GM19372 (cell line): ENCODE results near the gene GORASP1.

Source experiments
- ATAC-seq: cut with Tn5 transposase; IDR thresholded peaks from one replicate; pipeline ENCODE4 v1.9.1; 2021; ENCODE audit warnings: mild to moderate bottlenecking, low read depth, moderate library complexity; ENCODE audit not compliant: unreplicated experiment

The GORASP1 gene

DNA sequence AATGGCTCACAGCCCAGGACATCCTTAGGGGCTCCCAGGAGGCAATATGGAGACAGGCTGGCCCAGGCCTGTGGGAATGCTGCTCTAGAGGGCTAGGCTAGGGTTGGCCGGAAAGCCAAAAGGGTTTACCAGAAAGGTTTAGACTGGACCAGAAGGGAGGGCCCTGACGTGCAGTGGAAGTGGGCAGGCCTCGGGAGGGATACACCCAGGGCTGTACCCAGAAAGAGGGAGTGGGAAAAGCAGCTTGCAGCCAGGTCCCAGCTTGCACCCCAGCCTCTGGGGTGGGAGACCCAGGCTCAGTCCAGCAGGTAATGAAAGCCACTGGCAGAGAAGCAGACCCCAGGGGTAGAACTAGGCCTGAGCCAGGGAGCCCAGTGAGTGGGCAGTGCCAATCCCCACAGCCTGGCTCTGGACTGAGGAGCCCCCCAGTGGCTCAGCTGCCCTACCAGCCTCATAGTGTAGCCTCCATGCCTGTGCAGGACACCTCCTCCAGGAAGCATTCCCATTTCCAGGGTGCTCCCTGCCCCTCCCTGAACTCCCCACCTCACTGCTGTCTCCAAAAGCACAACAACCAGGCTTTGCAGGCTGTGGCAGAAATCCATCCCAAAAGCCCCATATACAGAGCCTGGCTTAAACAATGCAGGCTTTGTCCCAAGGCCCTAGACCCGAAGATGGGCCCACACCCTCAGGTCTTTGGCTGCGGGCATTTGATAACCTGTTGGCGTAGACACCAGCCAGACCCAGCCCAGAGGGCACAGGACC lies 3.5 kb downstream of the GORASP1 start:
- no peak for ATAC-seq

GRCh38 chr3:39103324-39103693 lies 4.1 kb downstream of the GORASP1 start:
- ATAC-seq, result no peak

DNA sequence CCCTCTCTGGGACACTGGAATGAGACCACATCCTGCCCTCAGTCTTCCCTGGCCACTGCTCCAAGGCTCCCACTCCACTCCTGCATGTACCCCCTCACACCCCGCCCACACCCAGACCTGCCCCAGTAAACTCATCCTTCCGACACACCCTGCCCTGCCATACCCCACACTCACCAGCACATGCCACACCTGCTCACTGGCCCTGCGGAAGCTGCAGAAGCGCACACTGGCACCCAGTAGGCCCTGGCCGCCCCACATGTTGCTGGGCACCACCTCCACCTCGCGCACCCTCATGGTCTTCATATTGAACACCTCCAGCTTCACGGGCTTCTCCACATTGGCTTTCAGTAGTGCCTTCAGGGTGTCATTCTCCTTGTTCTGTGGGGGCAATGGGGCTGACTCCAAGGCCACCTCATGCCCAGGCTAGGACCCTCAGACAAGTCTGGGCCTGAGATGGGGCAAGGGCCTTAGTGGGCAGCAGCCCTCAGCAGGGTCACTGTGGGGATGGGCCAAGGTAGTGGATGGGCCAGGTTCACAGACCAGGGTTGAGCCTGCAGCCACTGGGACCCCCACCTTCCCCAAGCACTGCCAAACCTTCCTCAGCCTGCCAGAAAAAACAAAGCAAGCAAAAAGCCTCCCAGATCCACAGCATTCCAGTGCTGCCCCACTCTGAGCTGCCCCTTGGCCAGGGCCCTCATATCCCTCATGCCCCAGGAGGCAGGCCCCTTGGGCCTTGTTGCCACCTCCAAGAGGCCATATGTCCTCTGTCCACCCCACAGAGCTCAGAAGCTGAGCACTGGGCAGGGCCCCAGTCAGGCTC lies 4.7 kb downstream of the GORASP1 start:
- ATAC-seq, result no peak

GRCh38 chr3:39101022-39101689 lies 6.3 kb downstream of the GORASP1 start:
- peak; percentile 80 for ATAC-seq

DNA sequence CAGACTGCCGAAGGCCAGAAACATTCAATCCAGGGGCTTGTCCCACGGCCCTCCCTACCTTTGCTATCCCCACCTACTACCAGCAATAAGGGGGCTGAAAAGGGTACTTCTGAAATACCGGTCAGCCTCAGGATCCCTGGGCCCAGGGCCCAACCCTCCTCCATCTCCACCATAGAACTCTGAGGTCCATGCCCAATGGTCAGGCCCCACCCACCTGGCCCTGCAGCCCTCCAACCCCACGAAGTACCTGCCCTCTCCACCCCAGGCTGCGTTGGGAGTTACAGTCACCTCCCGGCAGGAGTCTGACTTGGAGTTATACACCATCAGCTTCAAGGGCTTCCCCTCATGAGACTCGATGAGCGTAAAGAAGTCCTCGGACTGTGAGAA lies 6.9 kb downstream of the GORASP1 start:
- ATAC-seq, result no peak

GRCh38 chr3:39099738-39100499 lies 7.5 kb downstream of the GORASP1 start:
- ATAC-seq, result no peak

DNA sequence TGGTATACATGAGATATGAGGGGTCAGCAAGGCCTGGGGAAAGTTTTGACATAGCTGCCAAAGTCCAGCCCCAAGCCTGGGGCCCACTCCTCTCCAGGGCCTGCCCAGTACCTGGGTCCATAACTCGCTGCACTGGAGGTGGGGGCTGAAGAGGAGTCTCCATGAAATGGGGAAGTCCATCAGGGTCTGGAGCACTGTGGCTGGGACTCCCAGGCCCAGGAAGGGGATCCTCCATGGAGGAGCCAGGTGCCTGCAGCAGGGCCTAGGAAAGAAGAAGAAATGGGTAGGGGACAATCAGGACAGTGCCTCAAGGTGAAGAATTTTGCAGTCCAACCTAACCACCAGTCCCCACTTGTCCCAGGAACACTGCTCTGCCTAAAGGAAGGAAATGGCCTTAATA lies 8.2 kb downstream of the GORASP1 start:
- no peak for ATAC-seq

DNA sequence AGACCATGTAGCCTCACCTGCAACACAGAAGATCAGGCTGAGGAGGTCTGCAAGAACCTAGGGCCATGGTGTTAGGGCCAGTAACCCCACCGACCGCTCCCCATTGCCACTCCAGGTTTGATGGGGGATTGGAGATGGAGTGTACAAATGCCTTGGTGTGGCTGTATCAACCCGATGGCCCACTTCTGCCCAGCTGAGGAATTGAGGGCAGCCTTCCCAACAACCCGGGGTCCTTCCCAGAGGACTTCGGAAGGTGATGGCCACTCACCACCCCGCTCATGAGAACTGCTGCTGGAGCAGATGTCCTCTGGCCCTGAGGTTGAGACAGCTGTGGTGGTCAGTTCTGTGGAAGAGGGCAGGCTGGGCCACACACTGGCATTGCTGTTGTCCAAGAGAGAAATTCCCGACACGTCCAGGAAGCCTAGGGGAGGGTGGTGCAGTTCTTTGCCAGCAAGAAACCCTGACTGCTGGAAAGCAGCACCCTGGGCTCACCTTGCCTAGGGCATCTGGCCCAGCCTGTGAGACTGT lies 8.9 kb downstream of the GORASP1 start:
- no peak for ATAC-seq

- no peak for ATAC-seq
Measured at GRCh38 chr3:39097716-39098472, 9.5 kb downstream of the GORASP1 start.

GRCh38 chr3:39096775-39097174 lies 10.7 kb downstream of the GORASP1 start:
- ATAC-seq, result no peak

DNA sequence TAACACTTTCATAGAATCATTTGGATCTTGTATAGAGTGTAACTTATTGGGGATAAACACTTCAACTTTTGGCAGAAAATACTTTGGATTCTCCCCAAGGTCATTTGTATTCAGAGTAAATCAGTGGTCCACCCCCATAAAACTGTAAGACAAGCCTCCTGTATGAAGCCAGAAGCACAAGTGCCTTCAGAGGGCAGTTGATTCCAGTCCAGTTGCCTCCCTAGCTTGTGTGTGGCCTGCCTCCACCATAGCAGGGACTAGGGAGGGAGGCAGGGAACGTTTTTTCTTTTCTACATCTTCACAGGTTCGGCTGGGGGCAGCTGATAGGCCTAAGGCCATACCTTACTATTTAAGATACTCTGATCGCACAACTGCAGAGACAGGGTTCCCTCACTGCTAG lies 11.6 kb downstream of the GORASP1 start:
- ATAC-seq, result no peak

DNA sequence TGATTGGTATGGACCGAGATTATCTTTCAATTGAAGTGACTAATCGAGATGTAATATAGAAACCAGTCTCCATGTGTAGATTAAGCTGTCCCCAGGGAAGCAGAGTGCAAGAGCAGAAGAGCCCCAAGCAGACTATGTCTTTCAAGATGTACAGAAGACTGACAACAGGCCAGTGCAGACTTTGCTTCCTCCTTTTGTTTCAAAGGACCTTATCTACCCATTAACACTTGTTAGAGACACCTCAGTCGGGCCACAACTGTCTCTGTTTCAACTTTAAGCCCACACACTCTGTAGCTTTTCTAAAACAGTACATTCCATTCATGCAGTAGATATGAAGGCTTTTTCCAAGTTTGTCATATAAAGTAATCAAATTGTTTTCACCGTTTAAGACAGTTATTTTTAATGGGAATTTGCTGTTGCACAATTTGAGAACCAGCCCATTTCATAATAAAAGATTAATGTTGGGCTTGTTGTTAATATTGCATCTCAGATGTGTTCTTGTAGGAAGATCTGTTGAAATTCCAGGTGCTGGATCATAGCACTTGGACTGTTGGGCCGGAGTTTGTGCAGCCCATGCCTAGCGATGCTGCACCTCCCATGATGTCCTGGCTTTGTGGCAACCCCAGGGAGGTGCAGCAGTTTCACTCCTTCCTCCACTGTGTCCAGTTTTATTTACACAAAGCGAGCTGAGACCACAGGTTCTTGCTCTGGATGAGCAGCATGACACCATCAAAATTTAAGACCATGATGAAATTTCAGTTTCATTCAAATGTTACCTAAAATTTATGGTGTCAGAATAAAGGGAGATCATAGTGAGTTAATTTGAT lies 12.4 kb downstream of the GORASP1 start:
- ATAC-seq, result no peak

DNA sequence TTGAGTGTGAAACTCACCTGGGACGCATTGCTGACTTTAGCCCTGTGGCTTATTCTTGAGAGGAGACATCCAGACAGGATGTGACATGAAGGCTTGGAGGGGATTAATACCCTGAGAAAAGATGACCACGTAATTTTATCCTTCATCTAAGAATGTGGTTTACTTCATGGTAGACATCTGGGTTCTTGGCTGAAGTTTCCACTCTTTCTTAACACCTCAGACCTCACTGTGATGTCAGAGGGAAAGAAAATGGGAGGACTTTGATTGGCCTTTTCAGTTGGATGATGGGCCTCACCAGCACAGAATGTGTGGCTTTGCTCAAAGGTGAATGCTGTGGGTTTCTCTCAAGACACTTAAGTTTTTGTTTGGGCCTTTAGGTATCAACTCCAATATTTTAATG lies 16.5 kb downstream of the GORASP1 start:
- no peak for ATAC-seq

GRCh38 chr3:39088889-39089288 lies 18.5 kb downstream of the GORASP1 start:
- no peak for ATAC-seq

- ATAC-seq, result no peak
Measured at GRCh38 chr3:39088456-39088855, 19.0 kb downstream of the GORASP1 start.

DNA sequence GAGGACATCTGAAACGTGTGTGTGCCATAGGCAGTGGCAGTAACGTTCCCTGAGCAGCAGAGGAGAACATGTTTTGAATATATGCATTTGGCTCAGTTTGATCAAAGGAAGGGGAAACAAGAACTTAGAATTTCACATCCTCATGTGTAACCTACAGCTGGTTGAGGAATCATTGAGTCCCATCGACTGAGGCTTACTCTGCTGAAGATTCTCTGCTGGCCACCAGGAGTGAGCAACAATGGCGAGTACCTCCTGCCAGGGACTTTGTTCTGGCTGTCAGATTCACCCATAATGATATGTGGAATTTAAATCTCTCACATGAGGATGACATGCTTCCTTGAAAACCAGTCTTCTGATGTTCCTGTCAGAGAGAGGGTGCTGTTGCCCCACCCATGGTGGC lies 21.3 kb downstream of the GORASP1 start:
- no peak for ATAC-seq

GRCh38 chr3:39082666-39083313 lies 24.6 kb downstream of the GORASP1 start:
- no peak for ATAC-seq

DNA sequence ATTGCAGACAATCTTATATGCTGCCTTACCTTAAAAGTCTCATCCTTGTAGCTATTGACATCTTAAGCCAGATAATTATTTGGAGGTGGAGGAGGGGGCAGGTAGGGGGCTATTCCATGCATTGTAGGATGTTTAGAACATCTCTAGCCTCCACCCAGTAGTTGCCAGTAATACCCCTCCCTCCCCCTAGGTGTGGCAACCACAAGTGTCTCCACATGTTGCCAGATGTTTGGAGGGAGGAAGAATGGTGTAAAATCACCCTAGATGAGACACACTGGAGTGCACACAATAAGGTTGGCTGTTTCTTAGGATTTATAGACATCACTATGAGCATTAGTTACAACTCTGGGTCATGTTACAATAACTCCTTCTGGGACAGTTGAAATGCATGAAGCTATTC lies 27.4 kb downstream of the GORASP1 start:
- no peak for ATAC-seq
